SH-SY5Y (cell line): ENCODE results near the gene RTN4RL1.

Source experiments
- GATA2 ChIP-seq: IDR thresholded peaks from 2 replicates; pipeline ENCODE4 v1.6.1; 2011; ENCODE audit warnings: mild to moderate bottlenecking, low read depth, low read length
- GATA3 ChIP-seq: IDR thresholded peaks from 2 replicates; pipeline ENCODE4 v1.6.1; 2011; ENCODE audit warnings: low read depth, mild to moderate bottlenecking, low read length, moderate library complexity

DNA sequence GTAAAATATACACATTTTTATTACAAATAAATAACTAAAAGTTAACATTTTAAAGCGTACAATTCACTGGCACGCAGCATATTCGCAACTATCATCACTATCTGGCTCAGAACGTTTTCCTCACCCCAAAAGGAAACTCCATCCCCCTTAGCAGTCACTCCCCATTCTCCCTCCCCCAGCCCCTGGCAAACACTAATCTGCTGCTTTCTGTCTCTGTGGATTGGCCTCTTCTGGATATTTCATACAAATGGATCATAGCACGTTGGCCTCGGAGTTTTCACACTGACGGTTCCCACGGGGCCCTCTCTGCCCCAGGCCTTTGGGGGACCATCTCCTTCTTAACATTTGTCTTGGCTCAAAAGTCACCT is 64.6 kb downstream of the RTN4RL1 start:
- TF ChIP-seq GATA3 (no peak), GATA2 (no peak)
